Vagina (tissue), 2 donors: ENCODE measurements around the gene RNPC3. TPM values are rescaled to one million over a fixed set of nuclear protein-coding genes. Genes with fewer than 3 reads are reported as not detected.

ENCODE experiments used
- DNase-seq, 2 donors: peaks; one replicate each; pipeline ENCODE4 v3.0.0-alpha.2; 2017; ENCODE audit errors: extremely low spot score in 2 of 2
- H3K27ac ChIP-seq: fragments of 200-600 bp; sonication (generic); one replicate; pipeline ENCODE4 v1.5.1; 2019
- H3K27me3 ChIP-seq: fragments of 200-600 bp; sonication (generic); one replicate; pipeline ENCODE4 v1.5.1; 2019
- H3K36me3 ChIP-seq, 2 donors: fragments of 200-600 bp; sonication (generic); one replicate each; pipeline ENCODE4 v1.5.1; 2017 to 2019
- H3K4me1 ChIP-seq: fragments of 200-600 bp; sonication (generic); one replicate; pipeline ENCODE4 v1.5.1; 2019
- H3K4me3 ChIP-seq, 2 donors: fragments of 200-600 bp; sonication (generic); 1 replicate in 1 of 2; 2 replicates in 1 of 2; pipeline ENCODE4 v1.5.1; 2016 to 2019
- H3K9me3 ChIP-seq: fragments of 200-600 bp; sonication (generic); one replicate; pipeline ENCODE4 v1.5.1; 2019
- POLR2A ChIP-seq, 2 donors: fragments of 450-650 bp; IDR thresholded peaks; one replicate each; pipeline ENCODE4 v1.6.1; 2017; ENCODE audit warnings: antibody characterized with exemption in 2 of 2, mild to moderate bottlenecking in 2 of 2, moderate library complexity in 2 of 2
- POLR2AphosphoS5 ChIP-seq, 2 donors: sonication (generic); formaldehyde crosslinking; IDR thresholded peaks; one replicate each; pipeline ENCODE4 v1.9.0; 2017; ENCODE audit warnings: antibody characterized with exemption in 2 of 2, mild to moderate bottlenecking in 2 of 2, low read depth in 1 of 2; ENCODE audit not compliant: insufficient read depth in 1 of 2
- intact Hi-C: fragments of 100-400 bp; cut with DNase I; formaldehyde crosslinking; loops from one replicate; pipeline ENCODE4 v1.15.1; 2023
- total RNA-seq: library from RNA; depleted of rRNA; stranded (reverse); fragments of >200 nt; gene quantifications from one replicate; pipeline ENCODE4 v1.2.3, GENCODE V29; 2016
- TF ChIP-seq, protein P1 (sequence below), 3 experiments: fragments of 450-650 bp in 2 of 3; fragments of 200-600 bp in 1 of 3; sonication (generic) in 1 of 3; IDR thresholded peaks; one replicate each; pipeline ENCODE4 v1.5.1; 2017 to 2019; ENCODE audit warnings: antibody characterized with exemption in 3 of 3, mild to moderate bottlenecking in 2 of 3, moderate library complexity in 2 of 3

Gene RNPC3, protein sequence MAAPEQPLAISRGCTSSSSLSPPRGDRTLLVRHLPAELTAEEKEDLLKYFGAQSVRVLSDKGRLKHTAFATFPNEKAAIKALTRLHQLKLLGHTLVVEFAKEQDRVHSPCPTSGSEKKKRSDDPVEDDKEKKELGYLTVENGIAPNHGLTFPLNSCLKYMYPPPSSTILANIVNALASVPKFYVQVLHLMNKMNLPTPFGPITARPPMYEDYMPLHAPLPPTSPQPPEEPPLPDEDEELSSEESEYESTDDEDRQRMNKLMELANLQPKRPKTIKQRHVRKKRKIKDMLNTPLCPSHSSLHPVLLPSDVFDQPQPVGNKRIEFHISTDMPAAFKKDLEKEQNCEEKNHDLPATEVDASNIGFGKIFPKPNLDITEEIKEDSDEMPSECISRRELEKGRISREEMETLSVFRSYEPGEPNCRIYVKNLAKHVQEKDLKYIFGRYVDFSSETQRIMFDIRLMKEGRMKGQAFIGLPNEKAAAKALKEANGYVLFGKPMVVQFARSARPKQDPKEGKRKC
- 21.6 TPM for total RNA-seq

DNA sequence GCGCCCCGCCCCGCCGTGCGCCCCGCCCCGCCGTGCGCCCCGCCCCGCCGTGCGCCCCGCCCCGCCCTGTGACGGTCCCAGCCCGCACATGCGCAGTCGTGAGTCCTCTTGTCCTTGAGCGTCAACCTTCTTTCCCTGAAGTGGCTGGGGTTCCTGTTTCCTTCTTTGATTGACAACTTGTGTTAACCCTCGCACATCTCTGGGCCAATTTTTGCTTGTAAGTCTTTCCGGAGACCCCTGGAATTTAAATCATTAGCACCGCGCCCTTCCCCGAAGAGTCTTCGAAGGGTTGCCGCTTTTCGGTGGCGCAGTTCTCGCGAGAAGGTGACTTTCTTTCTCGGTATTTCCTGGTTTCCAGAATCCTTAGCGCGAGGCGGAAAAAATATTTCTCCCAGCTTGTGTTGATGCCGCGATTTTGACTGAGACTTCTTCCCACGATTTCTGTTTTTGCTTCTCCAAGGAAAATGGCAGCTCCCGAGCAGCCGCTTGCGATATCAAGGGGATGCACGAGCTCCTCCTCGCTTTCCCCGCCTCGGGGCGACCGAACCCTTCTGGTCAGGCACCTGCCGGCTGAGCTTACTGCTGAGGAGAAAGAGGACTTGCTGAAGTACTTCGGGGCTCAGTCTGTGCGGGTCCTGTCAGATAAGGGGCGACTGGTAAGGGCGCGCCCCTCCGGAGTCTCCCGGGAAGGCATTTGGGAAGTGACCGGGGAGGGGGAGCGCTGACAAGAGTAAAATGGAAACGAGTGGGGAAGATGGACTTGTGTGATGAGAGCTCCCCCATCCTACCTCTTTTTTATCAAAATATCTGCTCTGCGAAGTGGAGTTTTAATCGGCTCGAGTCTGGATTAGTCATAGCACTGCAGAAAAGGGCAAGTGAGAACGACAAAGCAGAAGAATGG, at the start of gene RNPC3:
Gene RNPC3, plus strand, starts transcription at position 93 of the 901 bp plus-strand sequence. Its CDS starts 372 bp downstream, at position 465.
- Histone ChIP-seq H3K27me3 (no peaks in the 10 kb centered on the region), H3K4me3 (peak within 1 kb of the TSS; percentile 74 to 81), H3K9me3 (no peaks in the 10 kb centered on the region), H3K36me3 (no peaks in the 10 kb centered on the region), H3K4me1 (peaks cover 49% of the 10 kb centered on the region), H3K27ac (peak within 1 kb of the TSS; percentile 94)
- TF ChIP-seq, protein P1, sequence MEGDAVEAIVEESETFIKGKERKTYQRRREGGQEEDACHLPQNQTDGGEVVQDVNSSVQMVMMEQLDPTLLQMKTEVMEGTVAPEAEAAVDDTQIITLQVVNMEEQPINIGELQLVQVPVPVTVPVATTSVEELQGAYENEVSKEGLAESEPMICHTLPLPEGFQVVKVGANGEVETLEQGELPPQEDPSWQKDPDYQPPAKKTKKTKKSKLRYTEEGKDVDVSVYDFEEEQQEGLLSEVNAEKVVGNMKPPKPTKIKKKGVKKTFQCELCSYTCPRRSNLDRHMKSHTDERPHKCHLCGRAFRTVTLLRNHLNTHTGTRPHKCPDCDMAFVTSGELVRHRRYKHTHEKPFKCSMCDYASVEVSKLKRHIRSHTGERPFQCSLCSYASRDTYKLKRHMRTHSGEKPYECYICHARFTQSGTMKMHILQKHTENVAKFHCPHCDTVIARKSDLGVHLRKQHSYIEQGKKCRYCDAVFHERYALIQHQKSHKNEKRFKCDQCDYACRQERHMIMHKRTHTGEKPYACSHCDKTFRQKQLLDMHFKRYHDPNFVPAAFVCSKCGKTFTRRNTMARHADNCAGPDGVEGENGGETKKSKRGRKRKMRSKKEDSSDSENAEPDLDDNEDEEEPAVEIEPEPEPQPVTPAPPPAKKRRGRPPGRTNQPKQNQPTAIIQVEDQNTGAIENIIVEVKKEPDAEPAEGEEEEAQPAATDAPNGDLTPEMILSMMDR (IDR thresholded peaks at IDR 0.05): no peak
- no peak for TF ChIP-seq POLR2A (IDR thresholded peaks at IDR 0.05)
- peak; percentile 77 to 90 for TF ChIP-seq POLR2AphosphoS5 (IDR thresholded peaks at IDR 0.05; ENCODE audit: insufficient read depth in 1 of 2, low read depth in 1 of 2)
- DNase-seq: peak in 1 of 2 donors; percentile 93
- intact Hi-C loops: no loop called here

DNA sequence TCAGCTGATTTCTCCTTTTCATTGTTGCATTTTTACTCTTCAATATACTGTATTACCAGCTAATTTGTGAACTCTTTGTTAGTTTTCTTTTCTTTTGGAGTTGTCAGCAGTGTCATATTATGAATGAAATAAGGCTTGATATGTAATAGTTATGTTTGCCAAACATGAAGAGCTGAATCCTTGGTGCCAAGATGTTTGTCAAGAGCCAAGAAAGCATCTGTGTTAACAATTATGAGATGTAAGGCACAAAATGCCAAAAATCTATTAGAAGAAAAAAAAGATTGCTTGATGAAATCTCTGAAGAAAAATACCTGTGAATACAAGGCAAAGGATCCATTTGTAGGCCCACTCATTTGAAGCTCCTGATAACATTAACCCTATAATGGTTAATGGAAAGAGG, 48.4 kb upstream of the RNPC3 start:
- Histone ChIP-seq H3K4me3 (no peak overlapping the region), H3K27me3 (no peaks in the 10 kb centered on the region), H3K27ac (no peak overlapping the region), H3K9me3 (no peaks in the 10 kb centered on the region), H3K36me3 (no peaks in the 10 kb centered on the region), H3K4me1 (no peaks in the 10 kb centered on the region)
- no peak for DNase-seq
- TF ChIP-seq POLR2A (IDR thresholded peaks at IDR 0.05): no peak
- TF ChIP-seq, protein P1 (IDR thresholded peaks at IDR 0.05): no peak
- no peak for TF ChIP-seq POLR2AphosphoS5 (IDR thresholded peaks at IDR 0.05; ENCODE audit: insufficient read depth in 1 of 2, low read depth in 1 of 2)
- intact Hi-C loops: no loop called here

DNA sequence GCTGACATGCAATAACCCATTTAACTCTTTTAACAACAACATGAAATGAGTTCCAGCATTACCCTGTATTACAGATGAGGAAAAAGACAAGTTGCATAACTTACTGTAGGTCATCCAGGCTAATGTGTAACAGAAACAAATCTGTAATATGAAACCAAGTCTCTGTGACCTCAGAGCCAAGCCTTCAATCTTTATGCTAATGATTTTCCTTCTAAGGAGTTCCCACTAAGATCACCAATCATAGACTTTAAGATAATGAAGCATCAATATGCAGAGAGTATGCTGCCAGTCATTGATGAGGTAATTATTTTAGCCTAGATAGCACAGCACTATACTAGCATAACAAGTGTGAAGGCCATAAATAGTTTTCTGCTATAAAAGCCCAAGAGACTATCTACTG, 35.6 kb upstream of the RNPC3 start:
- no peaks in the 10 kb centered on the region for H3K27me3 ChIP-seq
- TF ChIP-seq POLR2A (IDR thresholded peaks at IDR 0.05) (no peak), POLR2AphosphoS5 (IDR thresholded peaks at IDR 0.05; ENCODE audit: insufficient read depth in 1 of 2, low read depth in 1 of 2) (no peak)
- TF ChIP-seq, protein P1 (IDR thresholded peaks at IDR 0.05): no peak
- H3K4me3 ChIP-seq: no peak overlapping the region
- no peak overlapping the region for H3K27ac ChIP-seq
- intact Hi-C loops: no loop called here
- DNase-seq: no peak
- H3K4me1 ChIP-seq: no peaks in the 10 kb centered on the region
- H3K9me3 ChIP-seq: no peaks in the 10 kb centered on the region
- no peaks in the 10 kb centered on the region for H3K36me3 ChIP-seq

DNA sequence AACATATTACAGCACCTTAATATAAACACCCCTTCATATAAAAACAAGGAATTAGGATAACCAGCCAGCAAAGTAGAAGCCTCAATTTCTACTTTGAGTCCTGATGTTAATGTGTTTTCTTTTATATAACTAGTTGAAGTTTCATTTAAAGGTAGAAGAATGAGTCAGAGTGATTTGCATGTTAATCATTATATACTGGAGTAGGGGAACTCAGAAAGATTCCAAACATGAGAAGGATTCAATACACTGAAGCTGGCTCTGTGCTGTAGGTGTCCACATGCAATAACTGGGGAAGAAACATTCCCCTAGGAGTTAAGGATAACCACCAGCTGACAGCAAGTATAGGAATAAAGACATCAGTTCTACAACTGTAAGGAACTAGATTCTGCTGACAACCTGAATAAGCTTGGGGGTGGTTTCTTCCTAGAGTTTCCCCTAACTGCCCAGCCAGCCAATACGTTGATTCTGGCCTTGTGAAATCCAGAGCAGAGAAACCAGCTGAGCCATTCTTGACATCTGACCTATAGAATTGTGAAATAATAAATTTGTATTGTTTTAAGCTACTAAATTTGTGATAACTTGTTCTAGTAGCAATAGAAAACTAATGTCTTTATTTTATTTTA, 33.4 kb upstream of the RNPC3 start:
- intact Hi-C loops: no loop called here
- DNase-seq: no peak
- H3K36me3 ChIP-seq: no peaks in the 10 kb centered on the region
- TF ChIP-seq POLR2AphosphoS5 (IDR thresholded peaks at IDR 0.05; ENCODE audit: insufficient read depth in 1 of 2, low read depth in 1 of 2) (no peak), POLR2A (IDR thresholded peaks at IDR 0.05) (no peak)
- TF ChIP-seq, protein P1 (IDR thresholded peaks at IDR 0.05): no peak
- H3K9me3 ChIP-seq: no peaks in the 10 kb centered on the region
- no peak overlapping the region for H3K27ac ChIP-seq
- H3K27me3 ChIP-seq: no peaks in the 10 kb centered on the region
- no peak overlapping the region for H3K4me3 ChIP-seq
- H3K4me1 ChIP-seq: no peaks in the 10 kb centered on the region
